HG03066 (cell line): ENCODE data around the gene PSD2.

ENCODE experiments used
- ATAC-seq: cut with Tn5 transposase; IDR thresholded peaks from one replicate; pipeline ENCODE4 v1.9.1; 2021; ENCODE audit warnings: low read depth; ENCODE audit not compliant: unreplicated experiment

The PSD2 gene

GRCh38 chr5:139851558-139851957, 56.0 kb downstream of the PSD2 start:
- no peak for ATAC-seq

- no peak for ATAC-seq
These were observed 57.1 kb downstream of the PSD2 start for GRCh38 chr5:139852696-139853095.

- ATAC-seq = no peak
These were observed 58.5 kb downstream of the PSD2 start for GRCh38 chr5:139854029-139854605.

- ATAC-seq = no peak
These were observed 59.3 kb downstream of the PSD2 start for GRCh38 chr5:139854953-139855352.

GRCh38 chr5:139855451-139855850, 59.8 kb downstream of the PSD2 start:
- ATAC-seq = no peak

- no peak for ATAC-seq
These were observed 60.4 kb downstream of the PSD2 start for GRCh38 chr5:139855946-139856540.

GRCh38 chr5:139856714-139857113, 61.1 kb downstream of the PSD2 start:
- ATAC-seq = no peak

- no peak for ATAC-seq
These were observed 63.4 kb downstream of the PSD2 start for GRCh38 chr5:139859013-139859412.

- no peak for ATAC-seq
These were observed 65.6 kb downstream of the PSD2 start for GRCh38 chr5:139861021-139861888.

GRCh38 chr5:139861889-139862207, 66.2 kb downstream of the PSD2 start:
- ATAC-seq = no peak

GRCh38 chr5:139862313-139862712, 66.7 kb downstream of the PSD2 start:
- ATAC-seq = no peak

GRCh38 chr5:139862803-139863202, 67.2 kb downstream of the PSD2 start:
- ATAC-seq = no peak

- no peak for ATAC-seq
These were observed 67.8 kb downstream of the PSD2 start for GRCh38 chr5:139863361-139863760.

- no peak for ATAC-seq
These were observed 68.4 kb downstream of the PSD2 start for GRCh38 chr5:139863855-139864558.

GRCh38 chr5:139864716-139865483, 69.3 kb downstream of the PSD2 start:
- ATAC-seq = no peak

GRCh38 chr5:139867109-139867508, 71.5 kb downstream of the PSD2 start:
- ATAC-seq = no peak

GRCh38 chr5:139867581-139867980, 72.0 kb downstream of the PSD2 start:
- ATAC-seq = no peak

GRCh38 chr5:139869042-139869790, 73.6 kb downstream of the PSD2 start:
- no peak for ATAC-seq

- no peak for ATAC-seq
These were observed 75.1 kb downstream of the PSD2 start for GRCh38 chr5:139870677-139871076.

- ATAC-seq = no peak
These were observed 76.0 kb downstream of the PSD2 start for GRCh38 chr5:139871614-139872013.
